ENCODE measurements around the gene ACAD10. TPM values are rescaled to one million over a fixed set of nuclear protein-coding genes. Genes with fewer than 3 reads are reported as not detected.

ACAD10 gene
- total and polyA plus RNA-seq, 2 of the 13 experiments (the other 11 are each of a cell fraction or from before 2014, with no cell fraction given) = 15.2 to 16.3 TPM

DNA sequence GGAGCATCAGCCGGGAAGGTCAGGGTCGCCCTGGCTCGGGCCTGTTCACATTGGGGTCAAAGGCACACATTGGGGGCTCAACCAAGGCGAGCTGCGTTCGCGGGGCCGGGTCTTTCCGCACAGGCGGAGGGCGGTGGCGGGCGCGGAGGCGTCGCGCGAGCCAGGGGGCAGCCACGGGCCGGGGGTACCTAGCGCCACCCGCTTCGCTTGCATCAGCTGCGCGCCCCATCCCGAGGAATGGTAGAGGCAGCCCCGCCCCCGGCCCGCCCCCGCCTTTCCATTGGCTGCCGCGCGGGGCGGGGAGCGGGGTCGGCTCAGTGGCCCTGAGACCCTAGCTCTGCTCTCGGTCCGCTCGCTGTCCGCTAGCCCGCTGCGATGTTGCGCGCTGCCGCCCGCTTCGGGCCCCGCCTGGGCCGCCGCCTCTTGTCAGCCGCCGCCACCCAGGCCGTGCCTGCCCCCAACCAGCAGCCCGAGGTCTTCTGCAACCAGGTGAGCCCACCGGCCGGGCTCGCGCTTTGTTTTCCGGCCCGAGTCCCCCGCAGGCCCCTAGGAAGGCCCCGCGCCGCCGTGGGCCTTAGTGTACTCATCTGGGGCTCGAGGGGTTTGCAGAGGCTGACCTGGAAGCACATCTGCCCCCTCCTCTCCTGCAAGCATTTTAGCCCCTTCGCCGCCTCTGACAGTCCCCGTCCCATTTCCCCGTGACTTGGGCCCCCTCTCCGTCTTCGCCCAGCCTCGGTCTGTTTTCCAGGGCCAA, 80.9 kb downstream of the ACAD10 start, which contains the start of gene ALDH2 (continued):
- TF ChIP-seq, protein P1, sequence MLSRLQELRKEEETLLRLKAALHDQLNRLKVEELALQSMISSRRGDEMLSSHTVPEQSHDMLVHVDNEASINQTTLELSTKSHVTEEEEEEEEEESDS (CRISPR knock-in tag; IDR thresholded peaks at IDR 0.05; ENCODE audit: borderline replicate concordance) = no peak
- TF ChIP-seq MEIS2 (CRISPR knock-in tag; IDR thresholded peaks at IDR 0.05) = no peak; the same call in 1 of the 2 replicates
- TF ChIP-seq PITX1 (CRISPR knock-in tag; IDR thresholded peaks at IDR 0.05) = no peak
- TF ChIP-seq ZNF775 (CRISPR knock-in tag; IDR thresholded peaks at IDR 0.05; ENCODE audit: borderline replicate concordance) = no peak
- TF ChIP-seq, protein P2, sequence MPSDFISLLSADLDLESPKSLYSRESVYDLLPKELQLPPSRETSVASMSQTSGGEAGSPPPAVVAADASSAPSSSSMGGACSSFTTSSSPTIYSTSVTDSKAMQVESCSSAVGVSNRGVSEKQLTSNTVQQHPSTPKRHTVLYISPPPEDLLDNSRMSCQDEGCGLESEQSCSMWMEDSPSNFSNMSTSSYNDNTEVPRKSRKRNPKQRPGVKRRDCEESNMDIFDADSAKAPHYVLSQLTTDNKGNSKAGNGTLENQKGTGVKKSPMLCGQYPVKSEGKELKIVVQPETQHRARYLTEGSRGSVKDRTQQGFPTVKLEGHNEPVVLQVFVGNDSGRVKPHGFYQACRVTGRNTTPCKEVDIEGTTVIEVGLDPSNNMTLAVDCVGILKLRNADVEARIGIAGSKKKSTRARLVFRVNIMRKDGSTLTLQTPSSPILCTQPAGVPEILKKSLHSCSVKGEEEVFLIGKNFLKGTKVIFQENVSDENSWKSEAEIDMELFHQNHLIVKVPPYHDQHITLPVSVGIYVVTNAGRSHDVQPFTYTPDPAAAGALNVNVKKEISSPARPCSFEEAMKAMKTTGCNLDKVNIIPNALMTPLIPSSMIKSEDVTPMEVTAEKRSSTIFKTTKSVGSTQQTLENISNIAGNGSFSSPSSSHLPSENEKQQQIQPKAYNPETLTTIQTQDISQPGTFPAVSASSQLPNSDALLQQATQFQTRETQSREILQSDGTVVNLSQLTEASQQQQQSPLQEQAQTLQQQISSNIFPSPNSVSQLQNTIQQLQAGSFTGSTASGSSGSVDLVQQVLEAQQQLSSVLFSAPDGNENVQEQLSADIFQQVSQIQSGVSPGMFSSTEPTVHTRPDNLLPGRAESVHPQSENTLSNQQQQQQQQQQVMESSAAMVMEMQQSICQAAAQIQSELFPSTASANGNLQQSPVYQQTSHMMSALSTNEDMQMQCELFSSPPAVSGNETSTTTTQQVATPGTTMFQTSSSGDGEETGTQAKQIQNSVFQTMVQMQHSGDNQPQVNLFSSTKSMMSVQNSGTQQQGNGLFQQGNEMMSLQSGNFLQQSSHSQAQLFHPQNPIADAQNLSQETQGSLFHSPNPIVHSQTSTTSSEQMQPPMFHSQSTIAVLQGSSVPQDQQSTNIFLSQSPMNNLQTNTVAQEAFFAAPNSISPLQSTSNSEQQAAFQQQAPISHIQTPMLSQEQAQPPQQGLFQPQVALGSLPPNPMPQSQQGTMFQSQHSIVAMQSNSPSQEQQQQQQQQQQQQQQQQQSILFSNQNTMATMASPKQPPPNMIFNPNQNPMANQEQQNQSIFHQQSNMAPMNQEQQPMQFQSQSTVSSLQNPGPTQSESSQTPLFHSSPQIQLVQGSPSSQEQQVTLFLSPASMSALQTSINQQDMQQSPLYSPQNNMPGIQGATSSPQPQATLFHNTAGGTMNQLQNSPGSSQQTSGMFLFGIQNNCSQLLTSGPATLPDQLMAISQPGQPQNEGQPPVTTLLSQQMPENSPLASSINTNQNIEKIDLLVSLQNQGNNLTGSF (CRISPR knock-in tag; IDR thresholded peaks at IDR 0.05) = 0 out of 2 replicates have a peak, but pooled peaks have one; percentile 19
- TF ChIP-seq CEBPB (IDR thresholded peaks at IDR 0.05; ENCODE audit: borderline replicate concordance, low read depth, low read length) = peak; percentile 42; the same call in 1 of the 2 replicates
- TF ChIP-seq TBX2 (CRISPR knock-in tag; IDR thresholded peaks at IDR 0.05; ENCODE audit: borderline replicate concordance) = peak; percentile 43; the same call in 1 of the 2 replicates
- TF ChIP-seq ZNF329 (CRISPR knock-in tag; IDR thresholded peaks at IDR 0.05; ENCODE audit: low read depth) = 0 out of 2 replicates have a peak, but pooled peaks have one; percentile 20
- TF ChIP-seq, protein P3, sequence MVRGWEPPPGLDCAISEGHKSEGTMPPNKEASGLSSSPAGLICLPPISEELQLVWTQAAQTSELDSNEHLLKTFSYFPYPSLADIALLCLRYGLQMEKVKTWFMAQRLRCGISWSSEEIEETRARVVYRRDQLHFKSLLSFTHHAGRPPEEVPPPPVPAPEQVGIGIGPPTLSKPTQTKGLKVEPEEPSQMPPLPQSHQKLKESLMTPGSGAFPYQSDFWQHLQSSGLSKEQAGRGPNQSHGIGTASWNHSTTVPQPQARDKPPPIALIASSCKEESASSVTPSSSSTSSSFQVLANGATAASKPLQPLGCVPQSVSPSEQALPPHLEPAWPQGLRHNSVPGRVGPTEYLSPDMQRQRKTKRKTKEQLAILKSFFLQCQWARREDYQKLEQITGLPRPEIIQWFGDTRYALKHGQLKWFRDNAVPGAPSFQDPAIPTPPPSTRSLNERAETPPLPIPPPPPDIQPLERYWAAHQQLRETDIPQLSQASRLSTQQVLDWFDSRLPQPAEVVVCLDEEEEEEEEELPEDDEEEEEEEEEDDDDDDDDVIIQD (CRISPR knock-in tag; IDR thresholded peaks at IDR 0.05; ENCODE audit: low read depth) = no peak
- TF ChIP-seq ELF1 (CRISPR knock-in tag; IDR thresholded peaks at IDR 0.05) = no peak; the same call in 1 of the 2 replicates
- 0 out of 2 replicates have a peak, but pooled peaks have one; percentile 28 for TF ChIP-seq TEAD2 (CRISPR knock-in tag; IDR thresholded peaks at IDR 0.05)
- TF ChIP-seq KMT2B (CRISPR knock-in tag; IDR thresholded peaks at IDR 0.05) = peak; percentile 56
- no peak for TF ChIP-seq NFRKB (IDR thresholded peaks at IDR 0.05)
- TF ChIP-seq ZNF780A (CRISPR knock-in tag; IDR thresholded peaks at IDR 0.05) = peak; percentile 64; the same call in 1 of the 2 replicates
- TF ChIP-seq, protein P4, sequence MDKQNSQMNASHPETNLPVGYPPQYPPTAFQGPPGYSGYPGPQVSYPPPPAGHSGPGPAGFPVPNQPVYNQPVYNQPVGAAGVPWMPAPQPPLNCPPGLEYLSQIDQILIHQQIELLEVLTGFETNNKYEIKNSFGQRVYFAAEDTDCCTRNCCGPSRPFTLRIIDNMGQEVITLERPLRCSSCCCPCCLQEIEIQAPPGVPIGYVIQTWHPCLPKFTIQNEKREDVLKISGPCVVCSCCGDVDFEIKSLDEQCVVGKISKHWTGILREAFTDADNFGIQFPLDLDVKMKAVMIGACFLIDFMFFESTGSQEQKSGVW (CRISPR knock-in tag; IDR thresholded peaks at IDR 0.05; ENCODE audit: borderline replicate concordance) = no peak
- TF ChIP-seq NR2C2 (CRISPR knock-in tag; IDR thresholded peaks at IDR 0.05; ENCODE audit: borderline replicate concordance) = peak; percentile 57
- TF ChIP-seq, protein P5, sequence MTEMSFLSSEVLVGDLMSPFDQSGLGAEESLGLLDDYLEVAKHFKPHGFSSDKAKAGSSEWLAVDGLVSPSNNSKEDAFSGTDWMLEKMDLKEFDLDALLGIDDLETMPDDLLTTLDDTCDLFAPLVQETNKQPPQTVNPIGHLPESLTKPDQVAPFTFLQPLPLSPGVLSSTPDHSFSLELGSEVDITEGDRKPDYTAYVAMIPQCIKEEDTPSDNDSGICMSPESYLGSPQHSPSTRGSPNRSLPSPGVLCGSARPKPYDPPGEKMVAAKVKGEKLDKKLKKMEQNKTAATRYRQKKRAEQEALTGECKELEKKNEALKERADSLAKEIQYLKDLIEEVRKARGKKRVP (CRISPR knock-in tag; IDR thresholded peaks at IDR 0.05) = peak in 1 of 2 experiments; percentile 99; a peak in 2 of 4 replicates
- peak; percentile 81 for TF ChIP-seq ZMAT3 (CRISPR knock-in tag; conservative IDR thresholded peaks at IDR 0.05)
- no peak for TF ChIP-seq SP1 (IDR thresholded peaks at IDR 0.05)
- peak; percentile 75; the same call in 1 of the 2 replicates for TF ChIP-seq SP1 (CRISPR knock-in tag; IDR thresholded peaks at IDR 0.05)
- TF ChIP-seq SNAI1 (CRISPR knock-in tag; IDR thresholded peaks at IDR 0.05; ENCODE audit: borderline replicate concordance) = 0 out of 2 replicates have a peak, but pooled peaks have one; percentile 79

All from HepG2 (cell line).